ENCODE measurements around the gene ZP2.

DNA sequence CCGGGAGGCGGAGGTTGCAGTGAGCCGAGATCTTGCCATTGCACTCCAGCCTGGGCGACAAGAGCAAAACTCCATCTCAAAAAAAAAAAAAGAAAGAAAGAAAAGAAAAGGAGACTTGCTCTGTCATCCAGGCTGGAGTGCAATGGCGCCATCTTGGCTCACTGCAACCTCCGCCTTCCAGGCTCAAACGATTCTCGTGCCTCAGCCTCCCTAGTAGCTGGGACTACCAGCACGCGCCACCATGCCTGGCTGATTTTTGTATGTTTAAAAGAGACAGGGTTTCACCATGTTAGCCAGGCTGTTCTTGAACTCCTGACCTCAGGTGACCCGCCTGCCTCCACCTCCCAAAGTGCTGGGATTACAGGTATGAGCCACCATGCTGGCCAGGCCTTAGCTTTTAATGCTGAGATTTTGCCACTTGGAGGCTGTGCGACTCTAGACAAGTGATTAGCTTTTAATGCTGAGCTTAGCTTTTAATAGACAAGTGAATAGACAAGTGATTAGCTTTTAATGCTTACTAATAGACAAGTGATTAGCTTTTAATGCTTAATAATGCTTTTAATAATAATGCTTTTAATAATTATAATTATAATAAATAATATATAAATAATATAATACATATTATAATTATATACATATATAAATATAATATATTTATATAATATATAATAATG lies 43.3 kb downstream of the ZP2 start:
- TF ChIP-seq FOXM1 (IDR thresholded peaks at IDR 0.05; ENCODE audit: borderline replicate concordance, low read depth) (no peak), CREB1 (IDR thresholded peaks at IDR 0.05; ENCODE audit: low read depth) (no peak), EP300 (IDR thresholded peaks at IDR 0.05; ENCODE audit: borderline replicate concordance) (no peak), CEBPB (IDR thresholded peaks at IDR 0.05) (no peak), EGR1 (IDR thresholded peaks at IDR 0.05) (no peak), TEAD4 (IDR thresholded peaks at IDR 0.05) (no peak), NFIC (IDR thresholded peaks at IDR 0.05) (no peak), YY1 (IDR thresholded peaks at IDR 0.05; ENCODE audit: low read depth) (no peak), TCF12 (IDR thresholded peaks at IDR 0.05; ENCODE audit: low read depth) (no peak)
- TF ChIP-seq, protein P1, sequence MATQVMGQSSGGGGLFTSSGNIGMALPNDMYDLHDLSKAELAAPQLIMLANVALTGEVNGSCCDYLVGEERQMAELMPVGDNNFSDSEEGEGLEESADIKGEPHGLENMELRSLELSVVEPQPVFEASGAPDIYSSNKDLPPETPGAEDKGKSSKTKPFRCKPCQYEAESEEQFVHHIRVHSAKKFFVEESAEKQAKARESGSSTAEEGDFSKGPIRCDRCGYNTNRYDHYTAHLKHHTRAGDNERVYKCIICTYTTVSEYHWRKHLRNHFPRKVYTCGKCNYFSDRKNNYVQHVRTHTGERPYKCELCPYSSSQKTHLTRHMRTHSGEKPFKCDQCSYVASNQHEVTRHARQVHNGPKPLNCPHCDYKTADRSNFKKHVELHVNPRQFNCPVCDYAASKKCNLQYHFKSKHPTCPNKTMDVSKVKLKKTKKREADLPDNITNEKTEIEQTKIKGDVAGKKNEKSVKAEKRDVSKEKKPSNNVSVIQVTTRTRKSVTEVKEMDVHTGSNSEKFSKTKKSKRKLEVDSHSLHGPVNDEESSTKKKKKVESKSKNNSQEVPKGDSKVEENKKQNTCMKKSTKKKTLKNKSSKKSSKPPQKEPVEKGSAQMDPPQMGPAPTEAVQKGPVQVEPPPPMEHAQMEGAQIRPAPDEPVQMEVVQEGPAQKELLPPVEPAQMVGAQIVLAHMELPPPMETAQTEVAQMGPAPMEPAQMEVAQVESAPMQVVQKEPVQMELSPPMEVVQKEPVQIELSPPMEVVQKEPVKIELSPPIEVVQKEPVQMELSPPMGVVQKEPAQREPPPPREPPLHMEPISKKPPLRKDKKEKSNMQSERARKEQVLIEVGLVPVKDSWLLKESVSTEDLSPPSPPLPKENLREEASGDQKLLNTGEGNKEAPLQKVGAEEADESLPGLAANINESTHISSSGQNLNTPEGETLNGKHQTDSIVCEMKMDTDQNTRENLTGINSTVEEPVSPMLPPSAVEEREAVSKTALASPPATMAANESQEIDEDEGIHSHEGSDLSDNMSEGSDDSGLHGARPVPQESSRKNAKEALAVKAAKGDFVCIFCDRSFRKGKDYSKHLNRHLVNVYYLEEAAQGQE (IDR thresholded peaks at IDR 0.05; ENCODE audit: low read depth): no peak
- TF ChIP-seq, protein P2, sequence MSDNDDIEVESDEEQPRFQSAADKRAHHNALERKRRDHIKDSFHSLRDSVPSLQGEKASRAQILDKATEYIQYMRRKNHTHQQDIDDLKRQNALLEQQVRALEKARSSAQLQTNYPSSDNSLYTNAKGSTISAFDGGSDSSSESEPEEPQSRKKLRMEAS (IDR thresholded peaks at IDR 0.05): no peak
- TF ChIP-seq, protein P3, sequence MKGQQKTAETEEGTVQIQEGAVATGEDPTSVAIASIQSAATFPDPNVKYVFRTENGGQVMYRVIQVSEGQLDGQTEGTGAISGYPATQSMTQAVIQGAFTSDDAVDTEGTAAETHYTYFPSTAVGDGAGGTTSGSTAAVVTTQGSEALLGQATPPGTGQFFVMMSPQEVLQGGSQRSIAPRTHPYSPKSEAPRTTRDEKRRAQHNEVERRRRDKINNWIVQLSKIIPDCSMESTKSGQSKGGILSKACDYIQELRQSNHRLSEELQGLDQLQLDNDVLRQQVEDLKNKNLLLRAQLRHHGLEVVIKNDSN (IDR thresholded peaks at IDR 0.05): no peak
